GM12865 (cell line): ENCODE measurements around the gene SERTAD3.

Experiments used
- DNase-seq: peaks from one replicate; pipeline ENCODE4 v3.0.0; 2010; ENCODE audit warnings: low read depth
- H3K4me3 ChIP-seq: 2 replicates; pipeline ENCODE4 v1.5.1; 2011; ENCODE audit warnings: mild to moderate bottlenecking, low read depth, low read length, control low read depth
- CTCF ChIP-seq: IDR thresholded peaks from 2 replicates; pipeline ENCODE4 v1.5.1; 2011; ENCODE audit warnings: low read length, control low read depth, low read depth, inconsistent platforms; ENCODE audit not compliant: insufficient read depth; ENCODE audit errors: missing control alignments

Gene SERTAD3

GRCh38 chr19:40419066-40419612 is 25.0 kb downstream of the SERTAD3 start:
- DNase-seq = peak; percentile 29
- no peak for TF ChIP-seq CTCF
- H3K4me3 ChIP-seq = no peak overlapping the region

DNA sequence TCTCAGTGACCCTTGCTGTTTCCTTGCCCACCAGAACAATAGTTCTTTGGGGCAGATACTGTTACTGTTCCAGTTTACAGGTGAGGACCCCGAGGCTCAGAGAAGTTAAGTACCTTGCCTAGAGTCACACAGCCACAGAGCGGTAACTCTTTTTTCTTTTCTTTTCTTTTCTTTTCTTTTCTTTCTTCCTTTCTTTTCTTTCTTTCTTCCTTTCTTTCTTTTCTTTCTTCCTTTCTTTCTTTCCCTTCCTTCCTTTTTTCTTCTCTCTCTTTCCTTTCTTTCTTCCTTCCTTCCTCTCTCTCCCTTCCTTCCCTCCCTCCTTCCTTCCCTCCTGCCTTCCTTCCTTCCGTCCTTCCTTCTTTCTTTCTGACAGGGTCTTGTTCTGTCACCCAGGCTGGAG is 26.1 kb downstream of the SERTAD3 start:
- no peak overlapping the region for H3K4me3 ChIP-seq
- no peak for DNase-seq
- TF ChIP-seq CTCF = no peak

- no peak overlapping the region for H3K4me3 ChIP-seq
- TF ChIP-seq CTCF = no peak
- no peak for DNase-seq
Observed at GRCh38 chr19:40417643-40417981, 26.5 kb downstream of the SERTAD3 start.

- no peak overlapping the region; the same call in 1 of the 2 replicates for H3K4me3 ChIP-seq
- no peak for TF ChIP-seq CTCF
- DNase-seq = peak; percentile 90
Observed at GRCh38 chr19:40416918-40417642, 27.1 kb downstream of the SERTAD3 start.

GRCh38 chr19:40415768-40416167 is 28.4 kb downstream of the SERTAD3 start:
- no peak for TF ChIP-seq CTCF
- DNase-seq = no peak
- H3K4me3 ChIP-seq = no peak overlapping the region

- TF ChIP-seq CTCF = no peak
- H3K4me3 ChIP-seq = no peak overlapping the region
- DNase-seq = no peak
Observed at GRCh38 chr19:40414542-40415535, 29.3 kb downstream of the SERTAD3 start.
